NCI-H2196 (cell line): ENCODE results near the gene TIMM10.

Experiments used
- DNase-seq: peaks from one replicate; lab custom pipeline; 2025; ENCODE audit not compliant: unreplicated experiment; lab: John Stamatoyannopoulos, UW

The TIMM10 gene

DNA sequence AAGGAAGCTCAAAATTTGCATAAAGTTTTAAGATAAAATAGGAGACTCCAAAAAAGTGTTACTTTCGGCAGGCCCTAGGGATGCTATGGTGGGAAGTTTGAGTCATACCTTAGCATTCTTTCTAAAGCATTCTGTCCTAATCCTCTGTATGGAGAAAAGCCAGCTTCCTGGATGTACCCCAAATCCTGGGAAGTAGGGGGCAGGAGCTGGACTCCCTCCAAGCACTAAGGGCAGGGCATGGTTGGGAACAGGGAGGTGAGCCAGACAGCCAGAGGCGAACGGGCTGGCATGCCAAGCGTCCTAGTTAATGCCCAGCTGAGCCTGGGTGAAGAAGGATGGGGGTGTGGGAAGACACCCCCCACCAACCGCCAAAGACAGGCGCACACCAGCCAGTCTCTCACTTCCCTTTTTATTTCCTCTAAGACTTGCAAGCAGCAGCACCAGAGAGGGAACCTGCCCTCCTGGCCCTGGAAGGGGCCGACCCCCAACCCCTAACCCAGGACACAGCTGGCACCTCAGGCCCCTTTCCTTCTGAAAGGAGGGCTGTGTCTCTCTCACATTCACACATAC is 46.3 kb downstream of the TIMM10 start:
- DNase-seq = no peak

DNA sequence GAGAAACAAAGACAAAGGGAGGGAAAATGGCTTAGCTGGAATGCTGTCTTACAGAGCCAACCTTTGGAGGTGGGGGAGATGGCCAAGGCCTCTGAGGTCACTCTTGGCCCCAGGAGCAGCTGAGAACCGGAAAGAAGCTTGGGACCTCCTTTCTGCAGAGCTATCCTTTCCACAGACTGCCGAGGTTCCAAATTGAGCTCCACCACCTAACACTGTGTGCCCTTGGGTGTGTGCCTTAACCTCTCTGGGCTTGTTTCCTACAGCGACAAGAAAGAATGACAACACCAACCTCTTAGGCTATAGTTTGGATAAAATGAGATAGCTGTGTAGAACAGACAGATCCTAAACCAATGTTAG is 47.0 kb downstream of the TIMM10 start:
- no peak for DNase-seq

DNA sequence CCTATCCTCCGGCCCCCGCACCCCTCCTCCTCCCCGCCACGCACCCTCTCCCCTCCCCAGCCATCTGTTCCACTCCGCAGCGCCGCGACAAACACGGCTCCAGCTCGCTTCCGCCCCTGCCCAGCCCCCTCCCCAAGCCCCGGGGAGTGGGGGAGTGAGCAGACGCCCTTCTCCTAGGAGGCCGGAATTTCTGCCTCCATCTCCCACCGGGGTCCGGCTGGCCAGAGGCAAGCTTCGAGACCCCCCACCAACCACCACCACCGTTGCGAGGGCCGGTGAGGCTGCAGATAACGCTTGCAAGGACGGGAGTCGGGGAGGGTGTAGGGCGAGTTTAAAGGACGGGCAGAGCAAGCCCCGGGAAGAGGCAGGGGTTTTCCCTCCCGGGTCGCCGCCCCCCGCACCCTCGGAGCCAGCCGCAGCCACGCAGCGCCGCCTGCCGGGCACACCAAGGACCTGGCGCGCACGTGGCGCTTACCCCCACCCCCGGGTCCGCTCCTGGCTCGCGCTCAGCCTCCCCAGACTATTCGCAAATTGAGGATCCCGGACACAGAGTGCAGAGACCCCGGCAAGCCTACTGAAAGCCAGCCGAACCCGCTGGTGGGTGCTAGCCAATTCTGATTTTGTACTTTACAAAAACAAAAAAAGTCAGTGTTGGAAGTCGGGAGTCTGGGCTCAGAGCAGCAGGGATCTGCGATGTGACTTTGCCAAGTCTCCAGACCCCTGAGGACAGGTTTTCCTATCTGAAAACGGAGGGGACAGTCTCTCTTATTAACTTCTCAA is 47.6 kb downstream of the TIMM10 start:
- peak; percentile 53 for DNase-seq

DNA sequence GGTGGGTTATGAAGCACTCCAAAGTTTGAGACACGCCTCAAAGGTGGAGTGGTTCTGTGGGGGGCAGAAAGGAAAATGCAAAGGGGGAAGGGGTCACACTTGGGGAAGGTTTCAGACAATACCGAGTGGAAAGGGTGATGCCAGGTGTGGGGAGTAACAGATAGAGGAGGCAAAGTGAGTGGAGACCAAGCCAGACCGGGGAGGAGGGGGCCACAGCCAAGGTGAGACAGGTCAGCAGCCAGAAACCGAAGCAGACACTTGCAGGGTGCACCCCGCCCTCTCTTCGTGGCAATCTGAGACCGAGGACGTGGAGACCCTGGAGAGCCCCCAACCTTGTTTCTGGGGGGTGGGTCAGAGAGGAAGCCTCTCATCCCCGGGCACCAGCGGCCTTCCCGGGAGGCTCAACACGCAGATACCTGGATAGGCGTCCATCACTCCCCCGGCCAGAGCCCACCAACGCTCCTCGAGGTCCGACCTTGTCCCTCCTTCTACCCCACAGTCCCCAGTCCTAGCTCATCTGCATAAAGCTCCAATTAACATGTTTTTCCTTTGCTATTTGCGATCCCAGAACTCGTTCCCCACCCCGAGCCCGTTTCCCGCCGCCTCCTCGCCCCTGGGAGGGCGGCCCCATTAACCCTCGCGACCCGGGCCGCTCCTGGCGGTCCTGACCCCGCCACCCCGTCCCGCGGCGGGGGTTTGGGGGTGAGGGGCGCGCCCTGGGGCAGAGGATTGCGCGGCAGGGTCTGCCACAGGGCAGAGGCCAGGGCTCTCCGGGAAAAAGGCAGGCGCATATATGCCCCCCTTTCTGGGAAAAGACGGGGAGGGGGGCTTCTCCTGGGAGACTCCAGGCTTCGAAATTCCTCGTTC is 48.4 kb downstream of the TIMM10 start:
- no peak for DNase-seq

DNA sequence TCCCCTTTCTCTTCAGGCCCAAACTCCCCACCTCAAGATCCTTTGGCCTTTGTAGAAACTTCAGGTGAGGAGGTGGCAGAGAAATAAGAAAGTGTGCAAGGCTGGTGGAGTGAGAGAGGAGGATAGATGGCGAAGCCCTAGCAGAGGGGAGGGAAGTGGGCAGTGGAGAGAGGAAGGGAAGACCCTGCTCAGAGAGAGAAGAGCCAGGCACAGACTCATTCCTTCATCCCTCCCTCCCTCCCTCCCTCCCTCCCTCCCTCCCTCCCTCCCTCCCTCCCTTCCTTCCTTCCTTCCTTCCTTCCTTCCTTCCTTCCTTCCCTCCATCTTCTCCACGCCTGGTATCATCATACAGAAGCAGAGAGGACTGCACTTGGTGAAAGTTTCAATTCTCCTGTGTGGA is 49.2 kb downstream of the TIMM10 start:
- DNase-seq = no peak

DNA sequence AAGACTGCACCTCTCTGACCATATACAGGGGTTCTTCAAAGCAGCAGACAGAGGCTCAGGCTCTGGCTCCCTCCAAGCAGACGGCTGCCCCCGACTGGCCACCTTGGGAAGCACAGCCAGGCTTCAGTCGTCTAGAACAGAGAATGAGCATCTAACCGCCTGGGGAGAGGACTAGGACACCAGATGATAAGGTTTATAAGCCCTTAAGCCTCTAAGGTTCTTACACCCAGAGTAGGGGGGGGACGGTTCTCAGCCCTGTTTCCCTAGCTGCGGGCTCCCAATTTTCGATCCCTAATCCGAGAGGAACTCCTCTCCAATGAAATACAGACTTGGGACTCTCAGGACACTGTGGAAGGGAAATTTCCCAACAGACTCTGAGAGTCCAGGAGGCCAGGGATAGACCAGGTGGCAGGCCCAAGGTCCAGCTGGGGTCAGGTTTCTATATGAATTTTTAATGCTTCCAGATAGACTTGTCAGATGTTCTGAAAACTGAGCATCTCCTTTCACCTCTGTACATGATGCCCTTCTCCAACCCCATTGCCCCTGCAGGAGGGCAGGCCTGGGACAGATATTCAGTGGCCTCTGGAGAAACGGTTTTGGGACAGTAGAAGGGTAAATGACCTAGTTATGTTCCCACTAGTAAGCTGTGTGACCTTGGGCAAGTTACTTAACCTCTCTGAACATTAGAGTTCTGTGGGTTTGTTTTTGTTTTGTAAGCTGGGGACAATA is 50.0 kb downstream of the TIMM10 start:
- peak; percentile 58 for DNase-seq

DNA sequence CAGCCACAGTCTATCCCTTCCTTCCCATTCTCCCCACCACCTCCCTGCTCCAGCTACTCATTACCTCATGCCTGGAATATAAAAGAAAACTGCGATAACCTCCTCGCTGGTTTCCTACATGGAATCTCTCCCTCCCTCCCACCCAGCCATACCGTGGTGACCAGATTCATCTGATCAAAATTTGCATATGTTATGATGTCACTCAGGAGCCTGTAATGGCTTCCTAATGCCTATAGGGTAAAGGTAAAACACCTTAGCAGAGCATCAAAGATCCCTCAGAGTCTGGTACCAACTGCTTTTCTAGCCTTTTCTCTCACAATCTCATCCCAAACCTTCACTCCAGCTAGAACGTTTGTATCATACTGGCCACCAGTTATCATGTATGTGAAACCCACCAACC is 50.6 kb downstream of the TIMM10 start:
- no peak for DNase-seq

DNA sequence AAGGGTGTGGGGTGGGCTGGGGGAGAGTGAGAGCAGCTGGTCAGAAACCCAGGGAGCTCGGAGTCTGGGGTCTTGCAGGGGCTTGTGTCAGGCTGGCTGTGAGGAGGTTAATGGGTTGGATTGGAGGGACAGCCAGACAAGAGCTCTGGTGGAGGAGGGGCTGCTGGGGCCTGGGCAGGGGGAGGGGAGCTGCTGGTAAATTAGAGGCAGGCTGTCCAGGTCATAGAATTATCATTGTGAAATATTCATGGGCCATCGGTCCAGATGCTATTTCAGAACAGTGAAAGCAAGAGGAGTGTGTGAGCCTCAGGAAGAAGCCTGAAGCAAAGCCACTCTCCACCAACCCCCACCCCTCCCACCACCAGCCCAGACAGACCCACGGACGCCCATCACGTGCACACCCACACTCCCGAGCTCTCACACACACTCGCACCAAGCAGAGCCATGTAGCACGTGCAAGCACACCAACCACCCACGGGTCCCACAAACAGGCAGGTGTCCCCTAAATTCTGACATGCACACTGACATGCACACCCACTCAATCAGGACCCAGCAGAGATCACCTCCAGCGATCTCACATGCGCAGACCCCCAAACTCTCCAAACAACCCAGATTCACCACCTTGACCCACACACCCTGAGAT is 51.4 kb downstream of the TIMM10 start:
- DNase-seq = no peak
